LNCaP clone FGC (cell line): ENCODE results near the gene DMC1.
A peak's percentile ranks its signal among the peaks of the same experiment; 100 is the strongest.
"Not testable (repeated sequence)": the region's sequence is repeated elsewhere in the genome, so short reads cannot be mapped to it uniquely, and the experiment has no call there.

Experiments
- DNase-seq: peaks from one replicate; pipeline ENCODE4 v3.0.0-alpha.2; 2011; ENCODE audit warnings: low read depth
- H3K4me3 ChIP-seq: 2 replicates; pipeline ENCODE4 v1.5.1; 2011; ENCODE audit warnings: mild to moderate bottlenecking, low read depth, low read length, control low read depth
- TF ChIP-seq, protein P1 (sequence below): IDR thresholded peaks from 2 replicates; pipeline ENCODE4 v1.5.1; 2012; ENCODE audit warnings: mild to moderate bottlenecking; ENCODE audit not compliant: control insufficient read depth, insufficient read depth; ENCODE audit errors: extremely low read depth

The DMC1 gene

DNA sequence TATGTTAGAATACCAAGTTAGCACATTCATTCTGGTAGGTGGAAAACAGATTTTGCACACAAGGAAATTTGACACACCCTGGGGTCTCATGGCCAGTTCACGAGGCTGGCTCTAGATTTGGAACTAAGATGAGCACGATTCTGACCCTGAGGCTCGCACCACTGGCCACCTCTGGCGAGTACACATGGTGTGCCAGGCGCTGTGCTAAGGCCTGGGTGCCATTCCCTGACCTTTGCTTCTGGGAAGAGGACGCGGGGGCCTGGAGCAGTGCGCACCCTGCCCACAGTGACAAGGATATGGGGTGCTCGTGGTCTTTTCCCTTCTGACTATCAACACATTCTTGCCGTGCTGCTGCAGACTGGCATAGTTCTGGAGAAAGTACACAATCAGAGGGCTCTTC lies 29.5 kb upstream of the DMC1 start:
- no peak overlapping the region for H3K4me3 ChIP-seq
- TF ChIP-seq, protein P1, sequence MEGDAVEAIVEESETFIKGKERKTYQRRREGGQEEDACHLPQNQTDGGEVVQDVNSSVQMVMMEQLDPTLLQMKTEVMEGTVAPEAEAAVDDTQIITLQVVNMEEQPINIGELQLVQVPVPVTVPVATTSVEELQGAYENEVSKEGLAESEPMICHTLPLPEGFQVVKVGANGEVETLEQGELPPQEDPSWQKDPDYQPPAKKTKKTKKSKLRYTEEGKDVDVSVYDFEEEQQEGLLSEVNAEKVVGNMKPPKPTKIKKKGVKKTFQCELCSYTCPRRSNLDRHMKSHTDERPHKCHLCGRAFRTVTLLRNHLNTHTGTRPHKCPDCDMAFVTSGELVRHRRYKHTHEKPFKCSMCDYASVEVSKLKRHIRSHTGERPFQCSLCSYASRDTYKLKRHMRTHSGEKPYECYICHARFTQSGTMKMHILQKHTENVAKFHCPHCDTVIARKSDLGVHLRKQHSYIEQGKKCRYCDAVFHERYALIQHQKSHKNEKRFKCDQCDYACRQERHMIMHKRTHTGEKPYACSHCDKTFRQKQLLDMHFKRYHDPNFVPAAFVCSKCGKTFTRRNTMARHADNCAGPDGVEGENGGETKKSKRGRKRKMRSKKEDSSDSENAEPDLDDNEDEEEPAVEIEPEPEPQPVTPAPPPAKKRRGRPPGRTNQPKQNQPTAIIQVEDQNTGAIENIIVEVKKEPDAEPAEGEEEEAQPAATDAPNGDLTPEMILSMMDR = no peak
- DNase-seq = no peak

DNA sequence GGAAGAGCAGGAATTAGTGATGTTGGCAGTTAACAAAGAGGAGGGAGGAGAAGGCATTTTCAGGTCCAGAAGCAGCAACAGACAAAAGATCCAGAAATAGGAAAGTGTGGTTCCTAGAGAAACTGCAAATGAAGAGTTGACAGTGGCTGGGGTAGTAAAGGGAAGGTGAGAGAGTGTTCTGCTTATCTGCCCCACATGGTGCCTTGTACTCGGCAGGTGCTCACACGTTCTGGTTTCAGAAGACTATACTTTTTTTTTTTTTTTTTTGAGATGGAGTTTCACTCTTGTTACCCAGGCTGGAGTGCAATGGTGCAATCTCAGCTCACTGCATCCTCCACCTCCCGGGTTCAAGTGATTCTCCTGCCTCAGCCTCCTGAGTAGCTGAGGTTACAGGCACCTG lies 12.9 kb upstream of the DMC1 start:
- not testable (repeated sequence) for DNase-seq, H3K4me3 ChIP-seq

DNA sequence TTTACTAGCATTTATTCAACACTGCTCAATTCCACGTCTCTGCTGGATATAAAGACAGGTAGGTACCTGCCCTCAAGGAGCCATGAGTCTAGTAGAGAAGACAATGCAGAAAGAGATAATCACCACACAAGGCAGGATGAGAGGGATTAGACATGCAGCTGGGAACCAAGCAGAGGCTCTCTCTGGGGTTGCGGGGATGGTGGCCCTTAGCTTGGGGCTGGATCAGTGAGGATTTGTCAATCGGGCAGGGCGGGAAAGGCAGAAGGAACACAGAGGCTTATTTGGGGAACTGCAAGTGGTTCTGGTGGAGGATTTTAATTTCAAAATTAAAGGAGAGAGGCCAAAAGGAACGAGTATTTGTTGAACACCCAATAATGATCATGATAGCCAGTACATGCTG lies 8.5 kb upstream of the DMC1 start:
- H3K4me3 ChIP-seq = no peak overlapping the region
- DNase-seq = no peak
- TF ChIP-seq, protein P1 = no peak

DNA sequence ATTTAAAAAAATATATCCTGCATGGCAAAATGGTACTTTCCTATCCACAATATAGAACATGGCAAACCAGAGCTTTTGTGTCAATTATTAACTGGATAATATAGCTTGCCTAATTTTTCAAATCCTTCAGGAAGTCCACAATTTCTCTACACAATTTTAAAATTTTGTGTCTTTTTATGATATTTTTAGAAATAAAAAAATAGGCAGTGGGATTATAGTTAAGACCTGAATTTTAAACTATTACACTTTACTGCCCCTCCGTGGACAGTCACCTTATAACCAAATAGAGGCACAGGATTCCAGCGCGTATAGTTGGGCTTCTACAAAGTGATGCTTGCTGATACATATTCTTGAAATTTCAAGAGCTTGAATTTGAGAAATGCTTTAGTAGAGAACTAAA lies 2.1 kb upstream of the DMC1 start:
- TF ChIP-seq, protein P1 = peak; percentile 55
- no peak overlapping the region for H3K4me3 ChIP-seq
- no peak for DNase-seq

DNA sequence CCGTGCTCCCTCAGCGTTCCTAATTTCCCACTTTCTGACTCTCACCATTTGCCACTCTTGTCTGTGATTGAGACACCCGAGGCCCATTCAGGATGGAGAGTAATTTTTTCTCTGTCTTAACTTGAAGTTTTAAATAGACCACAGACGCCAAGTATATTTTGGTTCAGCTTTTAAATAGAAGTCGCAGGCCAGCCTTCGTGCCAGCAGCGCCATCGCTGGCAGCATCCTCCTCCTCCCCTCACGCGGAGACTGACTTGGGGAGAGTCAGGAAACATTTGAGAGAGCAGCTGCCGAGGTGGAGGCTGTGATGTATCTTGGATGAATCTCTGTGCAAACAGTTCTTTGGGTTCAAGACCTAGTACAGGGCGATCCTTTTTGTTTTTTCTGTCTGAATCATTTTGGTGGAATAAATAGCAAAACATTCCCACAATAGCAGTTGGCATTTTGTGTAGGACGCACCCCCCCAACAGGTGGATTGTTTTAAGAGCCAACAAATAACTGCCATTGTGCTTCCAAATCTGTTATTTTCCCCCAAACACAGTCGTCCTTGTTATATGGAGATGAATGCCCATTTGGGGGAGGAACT lies 889 bp upstream of the DMC1 start:
- H3K4me3 ChIP-seq = peak overlapping the region; percentile 47
- TF ChIP-seq, protein P1 = 0 out of 2 replicates have a peak, but pooled peaks have one; percentile 11
- no peak for DNase-seq

DNA sequence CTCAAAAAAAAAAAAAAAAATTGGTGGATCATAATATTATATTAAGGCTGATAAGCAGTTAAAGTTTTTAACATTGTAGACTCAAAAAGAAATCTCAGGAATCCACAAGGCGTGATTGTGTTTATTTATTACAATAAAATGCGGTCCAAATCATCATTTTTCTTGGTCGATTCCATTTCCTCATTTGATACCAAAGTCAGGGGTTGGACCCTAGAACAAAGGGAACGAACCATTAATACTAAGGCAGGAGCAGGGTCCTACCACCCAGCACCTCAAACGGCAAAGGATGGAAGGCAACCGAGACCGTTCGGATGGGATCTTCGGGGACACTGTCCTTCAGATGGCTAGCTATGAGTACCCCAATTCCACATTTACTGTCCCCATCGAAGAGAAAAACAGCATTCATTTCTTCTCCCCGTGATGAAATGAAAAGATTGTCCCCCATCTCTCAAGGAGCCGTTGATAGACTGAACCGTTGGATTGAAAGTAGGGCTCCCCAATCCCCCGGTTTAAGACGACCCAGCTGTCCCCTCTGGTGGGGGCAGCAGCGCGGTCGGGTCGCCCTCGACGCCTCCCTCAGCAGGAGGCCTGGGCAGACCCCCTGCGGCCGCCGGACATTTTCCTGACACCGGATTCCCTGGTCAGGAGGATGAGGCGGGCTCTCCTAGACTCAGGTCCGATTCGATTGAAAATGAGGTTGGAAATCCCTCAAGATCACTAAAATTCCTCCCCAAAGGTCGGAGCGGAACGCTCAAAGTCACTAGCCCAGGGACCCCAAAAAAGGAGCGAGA lies 607 bp downstream of the DMC1 start:
- TF ChIP-seq, protein P1 = no peak
- no peak overlapping the region for H3K4me3 ChIP-seq
- no peak for DNase-seq

DNA sequence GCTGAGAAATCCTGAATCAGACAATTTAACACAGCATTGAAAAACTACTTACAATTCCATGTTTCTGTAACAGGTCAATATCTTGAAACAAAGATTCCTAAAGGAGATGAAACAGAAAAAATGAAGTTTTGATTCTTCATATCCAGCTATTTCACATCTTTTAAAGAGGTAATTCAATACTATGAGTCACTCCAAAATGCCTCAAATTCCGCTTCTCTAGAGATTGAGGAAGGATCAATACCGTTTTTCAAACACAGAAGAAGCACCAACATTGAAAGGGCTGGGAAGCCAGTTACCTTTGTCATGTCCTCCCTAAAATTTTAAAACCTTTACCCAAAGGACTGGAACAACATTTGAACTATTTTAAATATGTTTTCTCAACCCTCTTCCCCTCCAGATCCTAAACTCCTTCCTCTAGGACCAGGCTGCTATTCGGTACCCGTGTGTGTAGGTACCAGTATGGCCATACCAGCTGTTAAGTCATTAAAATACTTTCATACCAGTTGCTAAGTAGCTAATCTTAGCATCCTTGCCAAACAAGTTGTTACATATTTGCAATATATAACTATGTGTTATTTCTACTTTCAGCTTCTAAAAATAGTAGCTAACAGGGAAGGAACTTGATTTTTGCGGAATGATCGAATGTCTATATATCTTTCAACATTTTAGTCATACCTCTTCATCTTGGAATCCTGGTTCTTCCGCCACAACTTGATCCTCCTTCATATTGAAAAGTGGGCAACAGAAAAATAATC lies 2.3 kb downstream of the DMC1 start:
- DNase-seq = no peak
- TF ChIP-seq, protein P1 = no peak

More for the DNA sequence above, 2.3 kb downstream of the DMC1 start:
- no peak overlapping the region for H3K4me3 ChIP-seq
